Muscle of leg (tissue), 11 donors: ENCODE results near the gene MIS18BP1. TPM values are rescaled to one million over a fixed set of nuclear protein-coding genes. Genes with fewer than 3 reads are reported as not detected.

ENCODE experiments used
- DNase-seq: peaks from one replicate; pipeline ENCODE4 v3.0.0; 2013
- H3K27ac ChIP-seq: one replicate; pipeline ENCODE4 v1.5.1; 2013; ENCODE audit warnings: mild to moderate bottlenecking, low read length, control low read depth
- H3K27me3 ChIP-seq: one replicate; pipeline ENCODE4 v1.6.1; 2013; ENCODE audit warnings: low read length; ENCODE audit not compliant: control insufficient read depth, insufficient read depth
- H3K36me3 ChIP-seq: one replicate; pipeline ENCODE4 v1.6.1; 2013; ENCODE audit warnings: low read length; ENCODE audit not compliant: control insufficient read depth, insufficient read depth
- H3K4me1 ChIP-seq: one replicate; pipeline ENCODE4 v1.6.1; 2013; ENCODE audit warnings: low read length; ENCODE audit not compliant: control insufficient read depth, insufficient read depth
- H3K4me3 ChIP-seq: one replicate; pipeline ENCODE4 v1.5.1; 2013; ENCODE audit warnings: low read length, control low read depth
- H3K9me3 ChIP-seq: replicated peaks from 2 replicates; pipeline ENCODE4 v1.6.1; 2013; ENCODE audit warnings: low read depth, low read length; ENCODE audit not compliant: control insufficient read depth
- WGBS: methylation state at CpG from one replicate; pipeline ENCODE4 v1.1.5; 2013; ENCODE audit warnings: missing lambda C conversion rate; ENCODE audit not compliant: insufficient coverage; 5-methylcytosine and 5-hydroxymethylcytosine counted together
- polyA plus RNA-seq, 8 donors: library from polyadenylated mRNA; unstranded; fragments of 120-200 nt; gene quantifications; one replicate each; pipeline versions ENCODE4 v1.2.1 to v1.2.3, GENCODE V29; 2013; ENCODE audit warnings: inconsistent platforms in 1 of 8, low replicate concordance in 1 of 8; ENCODE audit not compliant: insufficient read length in 8 of 8, insufficient read depth in 1 of 8
- total RNA-seq: library from RNA; stranded (reverse); fragments of 120-200 nt; gene quantifications from one replicate; pipeline ENCODE4 v1.2.4, GENCODE V29; 2013

Gene MIS18BP1
- total and polyA plus RNA-seq, 9 donors = 16.9 to 25.7 (median 19.3) TPM

GRCh38 chr14:45177076-45177475, 75.9 kb downstream of the MIS18BP1 start:
- Histone ChIP-seq H3K27me3 (no peaks in the 10 kb centered on the region), H3K4me3 (no peak overlapping the region), H3K4me1 (no peaks in the 10 kb centered on the region), H3K9me3 (no peaks in the 10 kb centered on the region), H3K36me3 (peaks cover 2% of the 10 kb centered on the region), H3K27ac (no peak overlapping the region)
- DNase-seq = no peak
- 93% methylated on average over 2 of the region's 5 CpGs for WGBS

- Histone ChIP-seq H3K27ac (no peak overlapping the region), H3K4me3 (no peak overlapping the region), H3K27me3 (no peaks in the 10 kb centered on the region), H3K36me3 (peaks cover 7% of the 10 kb centered on the region), H3K9me3 (no peaks in the 10 kb centered on the region), H3K4me1 (no peaks in the 10 kb centered on the region)
- no peak for DNase-seq
These were observed 83.1 kb downstream of the MIS18BP1 start for GRCh38 chr14:45169906-45170305.

GRCh38 chr14:45156067-45156466, 96.9 kb downstream of the MIS18BP1 start:
- no peaks in the 10 kb centered on the region for H3K9me3 ChIP-seq
- no peak overlapping the region for H3K4me3 ChIP-seq
- H3K27ac ChIP-seq = no peak overlapping the region
- no peak for DNase-seq
- H3K36me3 ChIP-seq = no peaks in the 10 kb centered on the region
- H3K27me3 ChIP-seq = no peaks in the 10 kb centered on the region
- H3K4me1 ChIP-seq = no peaks in the 10 kb centered on the region

Other genes starting within 250 kb of the MIS18BP1 start
- gene PRPF39, start 169.1 kb downstream of the MIS18BP1 start, total RNA-seq = 49.0 TPM
- gene PRPF39, start 169.1 kb downstream of the MIS18BP1 start, polyA plus RNA-seq = 10 to 100 TPM; 39.9 to 58.5 (median 44.0) TPM
- 59.4 TPM for gene FKBP3, start 118.7 kb downstream of the MIS18BP1 start, total RNA-seq
- 100 to 1,000 TPM; 114 to 131 (median 117) TPM for gene FKBP3, start 118.7 kb downstream of the MIS18BP1 start, polyA plus RNA-seq
- gene FANCM, start 117.3 kb downstream of the MIS18BP1 start, total RNA-seq = 7.1 TPM
- 1 to 10 TPM; 5.5 to 8.5 (median 7.6) TPM for gene FANCM, start 117.3 kb downstream of the MIS18BP1 start, polyA plus RNA-seq